ENCODE measurements around the gene OR5AU1. TPM values are rescaled to one million over a fixed set of nuclear protein-coding genes. Genes with fewer than 3 reads are reported as not detected.

The OR5AU1 gene
- total RNA-seq, 1 experiment from 2014 or later = not detected

DNA sequence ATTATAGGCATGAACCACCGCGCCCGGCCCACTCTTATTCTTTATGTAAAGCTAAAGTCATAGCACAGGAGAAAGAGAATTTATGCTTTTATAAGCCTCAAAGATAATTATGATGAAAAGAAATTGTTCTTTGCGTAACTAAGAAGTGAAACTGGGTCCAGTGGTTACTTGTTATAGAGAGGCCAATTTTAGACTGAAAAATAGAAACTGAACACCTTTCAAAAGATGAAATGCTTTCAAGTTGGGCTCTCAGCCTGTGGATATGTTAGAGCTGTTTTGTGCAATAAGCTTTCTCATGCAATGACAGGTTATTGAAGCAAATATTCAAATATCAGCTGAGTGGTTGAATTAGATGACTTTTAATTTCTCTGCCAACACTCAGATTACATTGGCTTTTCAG, 47.1 kb downstream of the OR5AU1 start:
- intact Hi-C loops (cut with micrococcal nuclease; ENCODE audit: unreplicated experiment) = loop anchor here (10.0 kb wide), 1 partner anchor 134 kb away; no protein-coding TSS in a partner anchor
- no peak for DNase-seq
- Histone ChIP-seq H3K27me3 (ENCODE audit: insufficient read depth, low read depth) (no peaks in the 10 kb centered on the region), H3K9me3 (ENCODE audit: insufficient read depth, low read depth) (no peaks in the 10 kb centered on the region), H3K4me1 (replicated peaks; ENCODE audit: insufficient read depth) (peaks cover 26% of the 10 kb centered on the region), H3K4me2 (no peak overlapping the region), H2AFZ (no peak overlapping the region), H3K4me3 (no peak overlapping the region), H3F3A (ENCODE audit: insufficient read depth, low read depth) (peaks cover 11% of the 10 kb centered on the region), H3K36me3 (ENCODE audit: low read depth) (no peaks in the 10 kb centered on the region), H4K20me1 (ENCODE audit: insufficient read depth) (no peaks in the 10 kb centered on the region), H3K27ac (no peak overlapping the region), H3K79me2 (ENCODE audit: low read depth) (no peaks in the 10 kb centered on the region), H3K9me2 (ENCODE audit: insufficient read depth) (no peaks in the 10 kb centered on the region)
- ChIA-PET CTCF (no interaction called here), POLR2A (ENCODE audit: unreplicated experiment) (interaction anchor here (0.6 kb wide), 1 partner anchor 61 kb away, joined by 4 read pairs; no protein-coding TSS in a partner anchor)
- no peak for TF ChIP-seq EZH2 (IDR thresholded peaks at IDR 0.05; ENCODE audit: low read depth)
- TF ChIP-seq, protein P1, sequence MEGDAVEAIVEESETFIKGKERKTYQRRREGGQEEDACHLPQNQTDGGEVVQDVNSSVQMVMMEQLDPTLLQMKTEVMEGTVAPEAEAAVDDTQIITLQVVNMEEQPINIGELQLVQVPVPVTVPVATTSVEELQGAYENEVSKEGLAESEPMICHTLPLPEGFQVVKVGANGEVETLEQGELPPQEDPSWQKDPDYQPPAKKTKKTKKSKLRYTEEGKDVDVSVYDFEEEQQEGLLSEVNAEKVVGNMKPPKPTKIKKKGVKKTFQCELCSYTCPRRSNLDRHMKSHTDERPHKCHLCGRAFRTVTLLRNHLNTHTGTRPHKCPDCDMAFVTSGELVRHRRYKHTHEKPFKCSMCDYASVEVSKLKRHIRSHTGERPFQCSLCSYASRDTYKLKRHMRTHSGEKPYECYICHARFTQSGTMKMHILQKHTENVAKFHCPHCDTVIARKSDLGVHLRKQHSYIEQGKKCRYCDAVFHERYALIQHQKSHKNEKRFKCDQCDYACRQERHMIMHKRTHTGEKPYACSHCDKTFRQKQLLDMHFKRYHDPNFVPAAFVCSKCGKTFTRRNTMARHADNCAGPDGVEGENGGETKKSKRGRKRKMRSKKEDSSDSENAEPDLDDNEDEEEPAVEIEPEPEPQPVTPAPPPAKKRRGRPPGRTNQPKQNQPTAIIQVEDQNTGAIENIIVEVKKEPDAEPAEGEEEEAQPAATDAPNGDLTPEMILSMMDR (conservative IDR thresholded peaks at IDR 0.05) = no peak
- no TSS peak for BruUV-seq (replicated peaks)

DNA sequence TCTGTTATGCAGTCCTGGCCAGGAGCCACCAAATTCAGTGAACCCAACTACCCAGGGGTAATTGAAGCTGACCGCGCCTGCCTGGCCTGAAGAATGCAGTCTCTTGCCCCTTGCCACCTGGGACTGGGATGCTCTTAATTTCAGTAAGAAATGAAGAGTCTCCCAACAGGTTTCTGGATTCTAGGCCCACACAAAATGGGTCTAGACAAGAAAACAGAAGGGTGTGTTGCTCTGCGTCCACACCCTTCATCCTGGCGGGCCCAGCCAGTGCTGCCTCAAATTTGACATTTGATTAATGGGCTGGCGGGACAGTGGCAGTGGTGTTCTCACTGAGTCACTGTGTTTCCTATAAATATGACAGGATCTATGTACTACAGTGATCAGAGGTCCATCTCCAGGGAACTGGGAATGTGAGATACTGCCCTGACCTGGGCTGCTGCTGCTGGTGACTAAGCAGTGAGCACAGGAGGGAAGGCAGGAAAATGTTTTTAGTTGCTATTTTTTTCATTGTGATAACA, 48.5 kb downstream of the OR5AU1 start:
- Histone ChIP-seq H3K4me1 (replicated peaks; ENCODE audit: insufficient read depth) (peaks cover 32% of the 10 kb centered on the region), H3K4me3 (no peak overlapping the region), H3K36me3 (ENCODE audit: low read depth) (no peaks in the 10 kb centered on the region), H3K4me2 (no peak overlapping the region), H3K27ac (no peak overlapping the region), H3F3A (ENCODE audit: insufficient read depth, low read depth) (peaks cover 11% of the 10 kb centered on the region), H2AFZ (no peak overlapping the region), H3K9me2 (ENCODE audit: insufficient read depth) (no peaks in the 10 kb centered on the region), H3K79me2 (ENCODE audit: low read depth) (no peaks in the 10 kb centered on the region), H3K9me3 (ENCODE audit: insufficient read depth, low read depth) (no peaks in the 10 kb centered on the region), H3K27me3 (ENCODE audit: insufficient read depth, low read depth) (no peaks in the 10 kb centered on the region), H4K20me1 (ENCODE audit: insufficient read depth) (no peaks in the 10 kb centered on the region)
- no TSS peak for BruUV-seq (replicated peaks)
- ChIA-PET POLR2A (ENCODE audit: unreplicated experiment) (no interaction called here), CTCF (no interaction called here)
- intact Hi-C loops (cut with micrococcal nuclease; ENCODE audit: unreplicated experiment) = loop anchor here (10.0 kb wide), 1 partner anchor 133 kb away; no protein-coding TSS in a partner anchor
- TF ChIP-seq, protein P1 (conservative IDR thresholded peaks at IDR 0.05) = no peak
- no peak for TF ChIP-seq EZH2 (IDR thresholded peaks at IDR 0.05; ENCODE audit: low read depth)
- peak; percentile 22 to 43 for DNase-seq

DNA sequence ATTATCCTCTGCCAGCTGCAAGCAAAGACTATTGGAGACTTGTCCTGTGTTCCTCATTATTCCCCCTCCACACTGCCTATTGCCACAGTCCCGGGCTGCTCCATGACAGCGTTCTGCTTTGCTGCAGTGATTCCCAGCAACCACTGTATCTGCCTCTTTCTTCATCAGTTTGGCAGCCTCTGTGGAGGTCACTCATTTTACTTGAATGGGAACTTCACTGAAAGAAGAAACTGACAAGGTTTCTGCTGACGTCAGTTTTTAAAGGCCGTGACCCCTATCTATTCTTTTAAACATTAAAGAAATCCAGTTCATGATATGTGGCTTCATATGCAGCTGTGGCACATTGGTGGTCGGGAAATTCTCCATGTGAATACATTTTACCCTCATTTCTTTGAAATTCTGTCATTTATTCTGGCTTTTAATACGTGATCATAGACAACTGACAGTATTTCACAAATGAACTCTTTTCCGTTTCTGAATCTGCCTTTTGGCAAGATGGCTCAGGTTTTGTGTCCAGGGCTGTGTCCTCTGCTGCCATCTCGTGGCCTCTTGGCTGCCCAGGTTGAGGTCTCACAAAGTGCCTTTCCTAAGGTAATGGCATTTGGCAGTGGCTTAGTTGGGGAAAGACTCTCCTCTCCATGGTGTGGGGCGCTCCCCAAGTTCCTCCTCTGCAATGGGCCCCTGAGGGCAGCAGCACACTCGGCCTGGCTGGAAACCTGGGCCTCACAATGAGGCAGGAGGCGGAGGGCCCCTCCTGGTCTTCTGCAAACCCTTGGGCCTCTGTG, 49.2 kb downstream of the OR5AU1 start:
- Histone ChIP-seq H3K36me3 (ENCODE audit: low read depth) (no peaks in the 10 kb centered on the region), H3K79me2 (ENCODE audit: low read depth) (no peaks in the 10 kb centered on the region), H3K27me3 (ENCODE audit: insufficient read depth, low read depth) (no peaks in the 10 kb centered on the region), H4K20me1 (ENCODE audit: insufficient read depth) (no peaks in the 10 kb centered on the region), H3K27ac (no peak overlapping the region), H3K9me2 (ENCODE audit: insufficient read depth) (no peaks in the 10 kb centered on the region), H3K4me3 (no peak overlapping the region), H3K9me3 (ENCODE audit: insufficient read depth, low read depth) (no peaks in the 10 kb centered on the region), H3K4me2 (peak overlapping the region; percentile 37; the same call in 1 of the 2 replicates), H3K4me1 (replicated peaks; ENCODE audit: insufficient read depth) (peaks cover 39% of the 10 kb centered on the region), H2AFZ (no peak overlapping the region), H3F3A (ENCODE audit: insufficient read depth, low read depth) (peaks cover 11% of the 10 kb centered on the region)
- no TSS peak for BruUV-seq (replicated peaks)
- POLR2A ChIA-PET (ENCODE audit: unreplicated experiment) = no interaction called here
- CTCF ChIA-PET = no interaction called here
- peak; percentile 55 to 71 for DNase-seq
- intact Hi-C loops (cut with micrococcal nuclease; ENCODE audit: unreplicated experiment) = loop anchor here (10.0 kb wide), 1 partner anchor 132 kb away; no protein-coding TSS in a partner anchor
- TF ChIP-seq EZH2 (IDR thresholded peaks at IDR 0.05; ENCODE audit: low read depth) = no peak
- TF ChIP-seq, protein P1 (conservative IDR thresholded peaks at IDR 0.05) = peak; percentile 76
